HG02642 (cell line): ENCODE measurements around the gene FLYWCH1.
"Not testable (repeated sequence)": the region's sequence is repeated elsewhere in the genome, so short reads cannot be mapped to it uniquely, and the experiment has no call there.

ENCODE experiments used
- ATAC-seq: cut with Tn5 transposase; IDR thresholded peaks from one replicate; pipeline ENCODE4 v1.9.1; 2021; ENCODE audit warnings: mild to moderate bottlenecking; ENCODE audit not compliant: unreplicated experiment, poor library complexity

The FLYWCH1 gene

GRCh38 chr16:2924901-2925755 lies 13.4 kb downstream of the FLYWCH1 start:
- no peak for ATAC-seq

GRCh38 chr16:2925951-2926649 lies 14.4 kb downstream of the FLYWCH1 start:
- no peak for ATAC-seq

- no peak for ATAC-seq
Observed at GRCh38 chr16:2926650-2926999, 14.9 kb downstream of the FLYWCH1 start.

GRCh38 chr16:2927010-2927646 lies 15.4 kb downstream of the FLYWCH1 start:
- ATAC-seq, result peak; percentile 74

- not testable (repeated sequence) for ATAC-seq
Observed at GRCh38 chr16:2928151-2928550, 16.4 kb downstream of the FLYWCH1 start.

GRCh38 chr16:2928796-2929195 lies 17.1 kb downstream of the FLYWCH1 start:
- ATAC-seq, result no peak

- no peak for ATAC-seq
Observed at GRCh38 chr16:2929693-2930092, 18.0 kb downstream of the FLYWCH1 start.

- no peak for ATAC-seq
Observed at GRCh38 chr16:2930236-2930635, 18.5 kb downstream of the FLYWCH1 start.

GRCh38 chr16:2931231-2931914 lies 19.6 kb downstream of the FLYWCH1 start:
- ATAC-seq, result not testable (repeated sequence)

GRCh38 chr16:2933136-2933535 lies 21.4 kb downstream of the FLYWCH1 start:
- ATAC-seq, result no peak

GRCh38 chr16:2933701-2934100 lies 22.0 kb downstream of the FLYWCH1 start:
- ATAC-seq, result no peak

- no peak for ATAC-seq
Observed at GRCh38 chr16:2934450-2934849, 22.7 kb downstream of the FLYWCH1 start.

GRCh38 chr16:2936436-2937011 lies 24.8 kb downstream of the FLYWCH1 start:
- no peak for ATAC-seq

GRCh38 chr16:2937170-2937569 lies 25.4 kb downstream of the FLYWCH1 start:
- ATAC-seq, result no peak

GRCh38 chr16:2938206-2938605 lies 26.5 kb downstream of the FLYWCH1 start:
- no peak for ATAC-seq

- ATAC-seq, result no peak
Observed at GRCh38 chr16:2939968-2940367, 28.2 kb downstream of the FLYWCH1 start.

GRCh38 chr16:2942045-2942444 lies 30.3 kb downstream of the FLYWCH1 start:
- ATAC-seq, result no peak

- ATAC-seq, result not testable (repeated sequence)
Observed at GRCh38 chr16:2943716-2944115, 32.0 kb downstream of the FLYWCH1 start.

GRCh38 chr16:2946649-2947048 lies 34.9 kb downstream of the FLYWCH1 start:
- no peak for ATAC-seq
